GM23248 (cell line): Measurements from ENCODE around the gene STON2. TPM values are rescaled to one million over a fixed set of nuclear protein-coding genes. Genes with fewer than 3 reads are reported as not detected.
A peak's percentile ranks its signal among the peaks of the same experiment; 100 is the strongest.
"Not testable (repeated sequence)": the region's sequence is repeated elsewhere in the genome, so short reads cannot be mapped to it uniquely, and the experiment has no call there.

Experiments
- DNase-seq: peaks from one replicate; pipeline ENCODE4 v3.0.0-alpha.2; 2015
- H2AFZ ChIP-seq: fragments of 200-600 bp; sonication (generic); 2 replicates; pipeline ENCODE4 v1.6.1; 2016; ENCODE audit warnings: antibody characterized with exemption
- H3F3A ChIP-seq: fragments of 200-600 bp; sonication (generic); 2 replicates; pipeline ENCODE4 v1.6.1; 2016; ENCODE audit warnings: mild to moderate bottlenecking, antibody characterized with exemption, mixed run types; ENCODE audit not compliant: insufficient read depth
- H3K27ac ChIP-seq: fragments of 200-600 bp; sonication (generic); 2 replicates; pipeline ENCODE4 v1.5.1; 2016; ENCODE audit warnings: mild to moderate bottlenecking
- H3K27me3 ChIP-seq: fragments of 200-600 bp; sonication (generic); replicated peaks from 2 replicates; pipeline ENCODE4 v1.6.1; 2016; ENCODE audit warnings: mild to moderate bottlenecking; ENCODE audit not compliant: insufficient read depth
- H3K36me3 ChIP-seq: fragments of 200-600 bp; sonication (generic); 2 replicates; pipeline ENCODE4 v1.6.1; 2016; ENCODE audit warnings: low read depth, mild to moderate bottlenecking
- H3K4me1 ChIP-seq: fragments of 200-600 bp; sonication (generic); 2 replicates; pipeline ENCODE4 v1.6.1; 2016; ENCODE audit warnings: mild to moderate bottlenecking; ENCODE audit not compliant: insufficient read depth
- H3K4me2 ChIP-seq: fragments of 200-600 bp; sonication (generic); one replicate; pipeline ENCODE4 v1.6.1; 2016; ENCODE audit warnings: mild to moderate bottlenecking; ENCODE audit not compliant: unreplicated experiment
- H3K4me3 ChIP-seq: fragments of 200-600 bp; sonication (generic); 2 replicates; pipeline ENCODE4 v1.5.1; 2016; ENCODE audit warnings: mild to moderate bottlenecking
- H3K79me2 ChIP-seq: fragments of 200-600 bp; sonication (generic); 2 replicates; pipeline ENCODE4 v1.6.1; 2016; ENCODE audit warnings: mild to moderate bottlenecking; ENCODE audit not compliant: insufficient read depth
- H3K9ac ChIP-seq: fragments of 200-600 bp; sonication (generic); 2 replicates; pipeline ENCODE4 v1.6.1; 2016; ENCODE audit warnings: mild to moderate bottlenecking
- H3K9me2 ChIP-seq: fragments of 200-600 bp; sonication (generic); 2 replicates; pipeline ENCODE4 v1.6.1; 2016; ENCODE audit warnings: mixed run types, mild to moderate bottlenecking, moderate library complexity; ENCODE audit not compliant: insufficient read depth
- H3K9me3 ChIP-seq: fragments of 200-600 bp; sonication (generic); one replicate; pipeline ENCODE4 v1.6.1; 2017; ENCODE audit warnings: low read depth
- H4K20me1 ChIP-seq: fragments of 200-600 bp; sonication (generic); 2 replicates; pipeline ENCODE4 v1.6.0; 2016; ENCODE audit not compliant: insufficient read depth
- EZH2 ChIP-seq: fragments of 200-600 bp; sonication (generic); IDR thresholded peaks from 2 replicates; pipeline ENCODE4 v1.6.1; 2018; ENCODE audit warnings: antibody characterized with exemption, mild to moderate bottlenecking; ENCODE audit not compliant: insufficient read depth, poor library complexity, severe bottlenecking
- EZH2phosphoT487 ChIP-seq: fragments of 200-600 bp; sonication (generic); IDR thresholded peaks from 2 replicates; pipeline ENCODE4 v1.6.1; 2018; ENCODE audit warnings: antibody characterized with exemption, moderate library complexity, mild to moderate bottlenecking, low read depth; ENCODE audit not compliant: insufficient read depth
- WGBS, 2 experiments: methylation state at CpG; one replicate each; pipeline ENCODE4 v1.1.6; 2015 to 2017; ENCODE audit warnings: low lambda C conversion rate in 2 of 2, low coverage in 1 of 2; ENCODE audit errors: missing lambda C conversion rate in 2 of 2; 5-methylcytosine and 5-hydroxymethylcytosine counted together
- in situ Hi-C: fragments of 300-500 bp; cut with MboI; formaldehyde crosslinking; loops from 2 replicates; pipeline ENCODE4 v1.15.0; 2020
- polyA plus RNA-seq: library from polyadenylated mRNA; unstranded; fragments of >200 nt; fragmentation: Nextera tagmentation; extraction: Ambion mirVana; gene quantifications from 2 replicates; pipeline ENCODE4 v1.2.1, GENCODE V29; 2016
- total RNA-seq: library from RNA; depleted of rRNA; stranded (reverse); fragments of >200 nt; shearing (Covaris generic); gene quantifications from 2 replicates; pipeline ENCODE4 v1.2.3, GENCODE V29; 2014

Gene STON2
- total and polyA plus RNA-seq, 2 experiments from 2014 or later: 0.14 TPM; not detected in 1

DNA sequence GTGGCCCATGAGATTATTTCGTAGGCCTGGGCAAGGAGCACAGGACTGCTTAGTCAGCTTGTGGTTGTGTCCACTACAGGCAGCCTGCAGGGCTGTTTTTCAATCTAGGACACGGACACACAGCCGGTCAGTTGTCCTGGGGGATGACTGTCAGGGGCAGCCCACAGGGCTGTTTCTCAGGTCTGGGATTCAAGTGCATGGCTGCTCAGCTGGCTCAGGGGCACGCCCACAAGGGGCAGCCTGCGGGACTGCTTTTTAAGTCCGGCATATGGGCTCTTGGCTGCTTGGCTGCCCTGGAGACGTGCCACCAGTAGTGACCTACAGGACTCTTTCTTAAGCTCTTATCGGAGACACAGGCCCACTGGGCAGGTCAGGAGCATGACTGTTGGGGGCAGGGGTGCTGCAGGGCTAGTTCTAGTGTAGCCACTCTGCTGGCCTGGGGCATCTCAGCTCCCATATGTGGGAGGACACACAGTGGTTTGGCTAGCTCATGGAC is 152.8 kb downstream of the STON2 start:
- peak overlapping the region; percentile 58; the same call in 1 of the 2 replicates for H3K27ac ChIP-seq
- H3K9me3 ChIP-seq: no peaks in the 10 kb centered on the region
- 33 to 44% methylated on average over 8 of the region's 8 CpGs for WGBS, 2 experiments
- H3K4me3 ChIP-seq: no peak overlapping the region
- no peaks in the 10 kb centered on the region for H3K36me3 ChIP-seq
- H3K4me1 ChIP-seq: peaks cover 15% of the 10 kb centered on the region; the same call in 1 of the 2 replicates
- H4K20me1 ChIP-seq: no peaks in the 10 kb centered on the region
- no peak for TF ChIP-seq EZH2phosphoT487
- no peak for TF ChIP-seq EZH2
- H3K27me3 ChIP-seq: peaks cover 3% of the 10 kb centered on the region; the same call in 1 of the 2 replicates
- H3K9me2 ChIP-seq: no peaks in the 10 kb centered on the region
- peaks cover 19% of the 10 kb centered on the region for H3F3A ChIP-seq
- DNase-seq: peak; percentile 77
- H3K79me2 ChIP-seq: no peaks in the 10 kb centered on the region
- H3K4me2 ChIP-seq: peak overlapping the region; percentile 70
- peak overlapping the region; percentile 81; the same call in 1 of the 2 replicates for H2AFZ ChIP-seq
- in situ Hi-C loops: no loop called here
- no peak overlapping the region for H3K9ac ChIP-seq

DNA sequence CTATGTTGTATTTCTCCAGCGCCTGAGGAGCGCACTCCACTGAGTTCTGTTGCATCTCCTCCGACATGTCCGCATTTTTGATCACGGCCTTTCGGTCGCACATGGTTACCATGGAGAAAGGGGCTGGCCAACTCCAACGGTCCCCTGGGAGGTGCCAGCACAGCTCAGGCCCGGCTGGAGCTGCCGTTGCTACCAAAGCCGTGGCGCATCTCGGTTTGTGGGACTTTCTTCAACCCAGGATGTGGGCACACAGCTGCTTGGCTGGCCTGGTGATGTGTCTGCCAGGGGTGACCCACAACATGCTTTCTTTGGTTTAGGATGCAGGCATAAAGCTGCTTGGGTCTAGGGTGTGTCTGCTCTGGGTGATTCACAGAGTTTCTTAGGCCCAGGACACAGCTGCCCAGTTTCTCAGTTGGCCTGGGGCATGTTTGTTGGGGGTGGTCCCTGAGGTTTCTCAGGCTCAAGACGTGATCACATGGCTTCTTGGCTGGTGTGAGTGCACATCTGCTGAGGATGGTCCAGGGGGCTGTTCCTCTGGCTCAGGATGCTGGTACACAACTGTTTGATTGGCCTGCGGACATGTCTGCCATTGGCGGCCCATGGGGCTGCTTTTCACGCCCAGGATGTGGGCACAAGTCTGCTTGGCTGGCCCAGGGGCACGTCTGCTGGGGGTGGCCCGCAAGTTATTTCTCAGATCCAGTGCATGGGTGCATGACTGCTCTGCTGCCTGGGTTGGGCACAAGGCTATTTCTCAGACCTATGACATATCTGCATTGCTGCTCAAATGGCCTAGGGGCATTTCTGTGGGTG is 153.5 kb downstream of the STON2 start:
- Histone ChIP-seq H3K4me1 (peaks cover 15% of the 10 kb centered on the region; the same call in 1 of the 2 replicates), H3K27ac (peak overlapping the region; percentile 58), H3K27me3 (peaks cover 3% of the 10 kb centered on the region; the same call in 1 of the 2 replicates), H4K20me1 (no peaks in the 10 kb centered on the region), H3K9me2 (no peaks in the 10 kb centered on the region), H3K9me3 (no peaks in the 10 kb centered on the region), H3K9ac (peak overlapping the region; percentile 45), H3F3A (peaks cover 19% of the 10 kb centered on the region), H2AFZ (peak overlapping the region; percentile 81), H3K79me2 (no peaks in the 10 kb centered on the region), H3K4me3 (no peak overlapping the region), H3K4me2 (peak overlapping the region; percentile 70), H3K36me3 (no peaks in the 10 kb centered on the region)
- WGBS, 2 experiments: 8 to 10% methylated on average over 18 to 19 of the region's 19 CpGs
- no peak for TF ChIP-seq EZH2phosphoT487
- no peak for TF ChIP-seq EZH2
- in situ Hi-C loops: no loop called here
- peak; percentile 81 for DNase-seq

DNA sequence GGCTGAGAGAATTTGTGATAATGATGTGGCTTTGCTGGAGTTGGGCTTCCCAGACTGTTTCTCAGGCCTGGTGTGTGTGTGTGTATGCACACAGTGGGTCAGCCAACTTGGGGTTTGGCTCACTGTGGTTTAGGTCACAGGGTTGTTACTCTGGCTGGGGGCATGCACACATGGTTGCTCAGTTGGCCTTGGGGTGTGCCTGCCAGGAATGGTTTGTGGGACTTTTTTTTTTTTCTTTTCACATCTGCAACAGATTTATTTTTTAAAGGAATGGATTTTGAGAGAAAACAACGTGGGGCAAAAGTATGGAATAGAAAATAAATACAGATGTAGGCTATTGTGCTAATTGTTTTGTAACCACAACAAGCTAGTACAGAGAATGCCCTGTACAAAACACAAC is 154.4 kb downstream of the STON2 start:
- Histone ChIP-seq H2AFZ (peak overlapping the region; percentile 81), H3K9me3 (no peaks in the 10 kb centered on the region), H3K27me3 (no peaks in the 10 kb centered on the region), H3K9me2 (no peaks in the 10 kb centered on the region), H4K20me1 (no peaks in the 10 kb centered on the region), H3K4me2 (peak overlapping the region; percentile 70), H3K4me1 (peaks cover 15% of the 10 kb centered on the region; the same call in 1 of the 2 replicates), H3F3A (peaks cover 19% of the 10 kb centered on the region), H3K36me3 (no peaks in the 10 kb centered on the region), H3K79me2 (no peaks in the 10 kb centered on the region), H3K27ac (peak overlapping the region; percentile 58; the same call in 1 of the 2 replicates), H3K4me3 (no peak overlapping the region), H3K9ac (no peak overlapping the region)
- TF ChIP-seq EZH2 (no peak), EZH2phosphoT487 (no peak)
- in situ Hi-C loops: no loop called here
- 0% methylated on average over 1 of the region's 1 CpG for WGBS, 2 experiments
- peak; percentile 18 for DNase-seq

DNA sequence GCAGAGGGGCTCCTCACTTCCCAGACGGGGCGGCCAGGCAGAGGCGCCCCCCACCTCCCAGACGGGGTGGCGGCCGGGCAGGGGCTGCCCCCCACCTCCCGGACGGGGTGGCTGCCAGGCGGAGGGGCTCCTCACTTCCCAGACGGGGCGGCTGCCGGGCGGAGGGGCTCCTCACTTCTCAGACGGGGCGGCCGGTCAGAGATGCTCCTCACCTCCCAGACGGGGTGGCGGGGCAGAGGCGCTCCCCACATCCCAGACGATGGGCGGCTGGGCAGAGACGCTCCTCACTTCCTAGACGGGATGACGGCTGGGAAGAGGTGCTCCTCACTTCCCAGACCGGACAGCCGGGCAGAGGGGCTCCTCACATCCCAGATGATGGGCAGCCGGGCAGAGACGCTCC is 155.7 kb downstream of the STON2 start:
- not testable (repeated sequence) for DNase-seq

More for the DNA sequence above, 155.7 kb downstream of the STON2 start:
- H3K36me3 ChIP-seq, H2AFZ ChIP-seq, H3K27me3 ChIP-seq, in situ Hi-C loops, H3K9ac ChIP-seq, H3K27ac ChIP-seq, H3K9me2 ChIP-seq, H3K4me3 ChIP-seq, H3K4me2 ChIP-seq, H3K9me3 ChIP-seq, H4K20me1 ChIP-seq, H3K79me2 ChIP-seq: not testable (repeated sequence)
- Histone ChIP-seq H3F3A (peaks cover 19% of the 10 kb centered on the region), H3K4me1 (peaks cover 15% of the 10 kb centered on the region; the same call in 1 of the 2 replicates)
- WGBS, 2 experiments: 86 to 95% methylated on average over 9 to 23 of the region's 28 CpGs
